Measurements from ENCODE around the gene CSNK1G2.

Gene CSNK1G2

DNA sequence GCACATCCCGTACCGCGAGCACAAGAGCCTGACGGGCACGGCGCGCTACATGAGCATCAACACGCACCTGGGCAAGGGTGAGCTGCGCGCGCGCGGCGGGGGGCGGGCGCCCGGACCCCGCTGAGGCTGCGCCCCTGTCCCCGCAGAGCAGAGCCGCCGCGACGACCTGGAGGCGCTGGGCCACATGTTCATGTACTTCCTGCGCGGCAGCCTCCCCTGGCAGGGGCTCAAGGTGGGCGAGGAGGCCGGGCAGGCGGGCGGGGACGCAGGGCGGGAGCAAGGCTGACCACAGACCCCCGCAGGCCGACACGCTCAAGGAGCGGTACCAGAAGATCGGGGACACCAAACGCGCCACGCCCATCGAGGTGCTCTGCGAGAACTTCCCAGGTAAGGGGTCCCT lies 38.0 kb downstream of the CSNK1G2 start:
- Histone ChIP-seq H3K27ac (no peak overlapping the region), H3K27me3 (no peaks in the 10 kb centered on the region), H3K4me1 (ENCODE audit: control insufficient read depth in 1 of 2, insufficient read depth in 1 of 2, low read depth in 1 of 2, low read length in 1 of 2) (no peaks in the 10 kb centered on the region), H3K36me3 (peaks cover 90% of the 10 kb centered on the region), H3K9me3 (no peaks in the 10 kb centered on the region), H3K4me3 (ENCODE audit: low read depth in 1 of 2, low read length in 1 of 2) (no peak overlapping the region)
- TF ChIP-seq, protein P1, sequence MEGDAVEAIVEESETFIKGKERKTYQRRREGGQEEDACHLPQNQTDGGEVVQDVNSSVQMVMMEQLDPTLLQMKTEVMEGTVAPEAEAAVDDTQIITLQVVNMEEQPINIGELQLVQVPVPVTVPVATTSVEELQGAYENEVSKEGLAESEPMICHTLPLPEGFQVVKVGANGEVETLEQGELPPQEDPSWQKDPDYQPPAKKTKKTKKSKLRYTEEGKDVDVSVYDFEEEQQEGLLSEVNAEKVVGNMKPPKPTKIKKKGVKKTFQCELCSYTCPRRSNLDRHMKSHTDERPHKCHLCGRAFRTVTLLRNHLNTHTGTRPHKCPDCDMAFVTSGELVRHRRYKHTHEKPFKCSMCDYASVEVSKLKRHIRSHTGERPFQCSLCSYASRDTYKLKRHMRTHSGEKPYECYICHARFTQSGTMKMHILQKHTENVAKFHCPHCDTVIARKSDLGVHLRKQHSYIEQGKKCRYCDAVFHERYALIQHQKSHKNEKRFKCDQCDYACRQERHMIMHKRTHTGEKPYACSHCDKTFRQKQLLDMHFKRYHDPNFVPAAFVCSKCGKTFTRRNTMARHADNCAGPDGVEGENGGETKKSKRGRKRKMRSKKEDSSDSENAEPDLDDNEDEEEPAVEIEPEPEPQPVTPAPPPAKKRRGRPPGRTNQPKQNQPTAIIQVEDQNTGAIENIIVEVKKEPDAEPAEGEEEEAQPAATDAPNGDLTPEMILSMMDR (IDR thresholded peaks at IDR 0.05), result no peak

DNA sequence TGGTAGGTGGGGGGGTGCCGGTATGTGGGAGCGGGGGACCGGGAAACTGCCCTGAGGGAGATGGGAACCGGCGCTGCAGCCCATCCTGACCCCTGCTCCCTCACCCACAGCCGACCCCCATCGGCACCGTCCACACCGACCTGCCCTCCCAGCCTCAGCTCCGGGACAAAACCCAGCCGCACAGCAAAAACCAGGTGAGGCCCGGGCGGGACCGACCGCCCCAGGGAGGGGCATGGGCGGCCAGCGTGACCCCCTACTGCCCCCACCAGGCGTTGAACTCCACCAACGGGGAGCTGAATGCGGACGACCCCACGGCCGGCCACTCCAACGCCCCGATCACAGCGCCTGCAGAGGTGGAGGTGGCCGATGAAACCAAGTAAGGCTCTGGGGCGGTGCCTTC lies 38.7 kb downstream of the CSNK1G2 start:
- peaks cover 90% of the 10 kb centered on the region for H3K36me3 ChIP-seq
- H3K27ac ChIP-seq, result no peak overlapping the region

DNA sequence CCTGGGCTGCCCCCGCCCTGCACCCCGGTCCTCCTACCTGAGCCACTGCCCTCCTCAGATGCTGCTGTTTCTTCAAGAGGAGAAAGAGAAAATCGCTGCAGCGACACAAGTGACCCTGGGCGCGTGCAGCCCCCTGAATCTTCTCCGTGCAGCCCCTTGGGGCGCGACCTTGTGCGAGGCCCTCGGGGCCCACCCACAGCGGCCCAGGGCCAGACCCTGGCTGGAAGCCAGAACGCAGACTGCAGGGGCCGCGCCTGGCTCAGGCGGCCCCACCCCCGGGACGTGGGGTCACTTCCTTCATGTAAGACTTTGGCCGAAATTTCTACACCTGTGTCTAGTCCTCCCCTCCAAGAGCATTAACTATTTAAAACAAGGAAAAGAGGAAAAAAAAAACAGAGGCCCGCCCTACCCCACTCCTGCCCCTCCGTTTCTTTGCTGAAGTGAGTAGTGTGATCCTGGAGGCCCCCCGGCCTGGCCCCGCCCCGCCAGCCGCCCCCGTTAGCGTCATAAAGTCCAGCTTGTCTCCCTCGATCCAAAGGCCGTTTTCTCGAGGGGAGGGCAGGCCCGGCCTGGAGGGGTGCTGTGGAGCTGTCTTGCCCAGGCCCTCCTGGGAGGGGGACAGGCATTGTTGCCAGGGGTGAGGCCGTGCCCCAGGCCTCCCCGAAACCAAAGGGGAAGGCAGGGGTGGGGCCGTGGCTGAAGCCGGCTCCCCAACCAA lies 39.3 kb downstream of the CSNK1G2 start:
- Histone ChIP-seq H3K27me3 (no peaks in the 10 kb centered on the region), H3K36me3 (peaks cover 90% of the 10 kb centered on the region), H3K4me3 (ENCODE audit: low read depth in 1 of 2, low read length in 1 of 2) (no peak overlapping the region), H3K27ac (no peak overlapping the region), H3K9me3 (no peaks in the 10 kb centered on the region), H3K4me1 (ENCODE audit: control insufficient read depth in 1 of 2, insufficient read depth in 1 of 2, low read depth in 1 of 2, low read length in 1 of 2) (no peaks in the 10 kb centered on the region)
- TF ChIP-seq, protein P1 (IDR thresholded peaks at IDR 0.05), result no peak

More for the DNA sequence above, 38.7 kb downstream of the CSNK1G2 start:
- Histone ChIP-seq H3K4me1 (ENCODE audit: control insufficient read depth in 1 of 2, insufficient read depth in 1 of 2, low read depth in 1 of 2, low read length in 1 of 2) (no peaks in the 10 kb centered on the region), H3K9me3 (no peaks in the 10 kb centered on the region), H3K27me3 (no peaks in the 10 kb centered on the region), H3K4me3 (ENCODE audit: low read depth in 1 of 2, low read length in 1 of 2) (no peak overlapping the region)
- TF ChIP-seq, protein P1 (IDR thresholded peaks at IDR 0.05), result no peak

DNA sequence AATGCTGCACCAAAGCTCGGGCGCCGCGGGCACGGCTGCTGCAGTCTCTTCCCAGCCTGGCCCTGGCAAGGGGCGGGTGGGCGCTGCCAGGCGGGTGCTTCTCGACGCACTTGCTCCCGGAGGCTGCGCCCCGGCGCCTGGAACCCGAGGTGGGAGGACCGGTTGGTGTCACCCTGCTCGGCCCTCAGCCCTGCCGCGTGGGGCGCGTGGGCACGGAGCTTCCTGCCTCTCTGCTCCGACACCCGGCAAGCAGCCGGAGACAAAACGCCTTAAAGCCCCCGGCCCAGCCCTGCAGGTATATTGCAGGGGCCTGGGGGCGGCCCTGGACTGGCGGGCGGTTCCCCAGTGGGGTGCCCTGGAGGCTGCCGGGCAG lies 39.8 kb downstream of the CSNK1G2 start:
- Histone ChIP-seq H3K36me3 (peaks cover 90% of the 10 kb centered on the region), H3K9me3 (no peaks in the 10 kb centered on the region), H3K4me1 (ENCODE audit: control insufficient read depth in 1 of 2, insufficient read depth in 1 of 2, low read depth in 1 of 2, low read length in 1 of 2) (no peaks in the 10 kb centered on the region), H3K4me3 (ENCODE audit: low read depth in 1 of 2, low read length in 1 of 2) (no peak overlapping the region), H3K27me3 (no peaks in the 10 kb centered on the region), H3K27ac (no peak overlapping the region)
- TF ChIP-seq, protein P1 (IDR thresholded peaks at IDR 0.05), result no peak

DNA sequence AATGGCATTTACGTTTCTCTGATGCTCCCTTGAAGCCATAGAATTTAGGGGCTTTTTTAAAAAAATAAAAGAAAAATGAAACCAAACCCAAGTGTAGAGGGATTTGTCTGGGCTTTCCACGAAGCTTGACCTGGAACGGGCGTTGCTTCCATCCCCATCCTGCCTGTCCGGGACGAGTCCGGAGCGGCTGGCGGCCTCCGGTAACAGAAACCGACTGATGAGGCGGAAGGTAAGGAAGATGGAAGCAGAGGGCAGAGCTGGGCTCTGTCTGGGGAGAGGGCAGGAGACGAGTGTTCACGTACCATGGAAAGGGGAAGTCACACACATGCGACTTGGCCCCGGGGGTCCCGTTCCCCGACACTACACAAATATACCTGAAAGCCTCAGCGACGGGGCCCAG lies 40.3 kb downstream of the CSNK1G2 start:
- TF ChIP-seq, protein P1 (IDR thresholded peaks at IDR 0.05), result no peak
- no peaks in the 10 kb centered on the region for H3K27me3 ChIP-seq
- no peak overlapping the region for H3K4me3 ChIP-seq (ENCODE audit: low read depth in 1 of 2, low read length in 1 of 2)
- no peak overlapping the region for H3K27ac ChIP-seq
- H3K36me3 ChIP-seq, result peaks cover 90% of the 10 kb centered on the region
- H3K9me3 ChIP-seq, result no peaks in the 10 kb centered on the region
- no peaks in the 10 kb centered on the region for H3K4me1 ChIP-seq (ENCODE audit: control insufficient read depth in 1 of 2, insufficient read depth in 1 of 2, low read depth in 1 of 2, low read length in 1 of 2)

Data from neutrophil (primary cell).